Endothelial cell of umbilical vein (primary cell): ENCODE measurements around the gene CHD9. TPM values are rescaled to one million over a fixed set of nuclear protein-coding genes. Genes with fewer than 3 reads are reported as not detected.

Experiments used
- BruUV-seq: library from RNA; stranded (reverse); fragments of 400-500 nt; replicated peaks from 2 replicates; lab custom pipeline; 2021; lab: Mats Ljungman, UMichigan
- CTCF ChIA-PET: fragments of 300-600, 350-600 bp; sonication (Branson Sonifier 250); formaldehyde crosslinking; loops from one replicate; lab custom pipeline; 2021; ENCODE audit warnings: antibody characterized with exemption, inconsistent platforms; lab: Charles Lee
- POLR2A ChIA-PET: fragments of 300-600, 350-600 bp; sonication (Branson Sonifier 250); formaldehyde crosslinking; loops from one replicate; lab custom pipeline; 2021; ENCODE audit warnings: antibody characterized with exemption, inconsistent platforms; lab: Charles Lee
- DNase-seq: peaks from one replicate; pipeline ENCODE4 v3.0.0-alpha.2; 2011; ENCODE audit warnings: low read depth, low spot score
- FAIRE-seq: peaks from 2 replicates; lab custom pipeline; 2011; peaks lifted over from hg19 to GRCh38; lab: Jason Lieb, UNC
- H2AFZ ChIP-seq: 2 replicates; pipeline ENCODE4 v1.6.0; 2012; ENCODE audit warnings: low read depth, low read length, control low read depth, inconsistent platforms
- H3K27ac ChIP-seq: 2 replicates; pipeline ENCODE4 v1.5.1; 2011; ENCODE audit warnings: low read depth, mild to moderate bottlenecking, control low read depth, low read length, moderate library complexity; ENCODE audit not compliant: insufficient read depth
- H3K27me3 ChIP-seq, 2 experiments: 2 replicates each; pipeline versions ENCODE4 v1.6.0 to v1.6.1; 2011; ENCODE audit warnings: low read length in 2 of 2, mixed read lengths in 1 of 2; ENCODE audit not compliant: control insufficient read depth in 2 of 2, insufficient read depth in 2 of 2
- H3K36me3 ChIP-seq, 2 experiments: 2 replicates in 1 of 2; 3 replicates in 1 of 2; pipeline ENCODE4 v1.5.1; 2011; ENCODE audit warnings: low read length in 2 of 2, mild to moderate bottlenecking in 1 of 2, moderate library complexity in 1 of 2; ENCODE audit not compliant: control insufficient read depth in 2 of 2, insufficient read depth in 2 of 2; ENCODE audit errors: extremely low read depth in 1 of 2
- H3K4me1 ChIP-seq: 3 replicates; pipeline ENCODE4 v1.5.1; 2011; ENCODE audit warnings: mild to moderate bottlenecking, low read length; ENCODE audit not compliant: control insufficient read depth, insufficient read depth; ENCODE audit errors: extremely low read depth
- H3K4me2 ChIP-seq: 2 replicates; pipeline ENCODE4 v1.6.1; 2011; ENCODE audit warnings: low read length, control low read depth, mixed read lengths; ENCODE audit not compliant: insufficient read depth
- H3K4me3 ChIP-seq, 3 experiments: fragments of 200-600 bp in 1 of 3; sonication (generic), shearing (Covaris generic) in 1 of 3; replicated peaks in 1 of 3; 2 replicates each; pipeline ENCODE4 v1.5.1; 2011 to 2016; ENCODE audit warnings: control low read depth in 3 of 3, low read length in 3 of 3, mild to moderate bottlenecking in 2 of 3, inconsistent platforms in 1 of 3, low read depth in 1 of 3, moderate library complexity in 1 of 3; ENCODE audit not compliant: insufficient read depth in 1 of 3
- H3K79me2 ChIP-seq: 2 replicates; pipeline ENCODE4 v1.6.0; 2012; ENCODE audit warnings: low read length, inconsistent platforms; ENCODE audit not compliant: control insufficient read depth, insufficient read depth
- H3K9ac ChIP-seq: replicated peaks from 2 replicates; pipeline ENCODE3; 2011; ENCODE audit warnings: low read length, control low read depth; ENCODE audit not compliant: insufficient read depth; ENCODE audit errors: extremely low read depth
- H3K9me1 ChIP-seq: replicated peaks from 3 replicates; pipeline ENCODE4 v1.6.0; 2011; ENCODE audit warnings: mild to moderate bottlenecking, low read length; ENCODE audit not compliant: control insufficient read depth, insufficient read depth; ENCODE audit errors: extremely low read depth
- H3K9me3 ChIP-seq: replicated peaks from 2 replicates; pipeline ENCODE4 v1.5.1; 2012; ENCODE audit warnings: low read length, inconsistent platforms; ENCODE audit not compliant: control insufficient read depth, insufficient read depth
- H4K20me1 ChIP-seq: replicated peaks from 2 replicates; pipeline ENCODE3; 2011; ENCODE audit warnings: mild to moderate bottlenecking, low read length; ENCODE audit not compliant: control insufficient read depth, insufficient read depth; ENCODE audit errors: extremely low read depth
- EZH2 ChIP-seq: IDR thresholded peaks from 2 replicates; pipeline ENCODE4 v1.6.1; 2012; ENCODE audit warnings: borderline replicate concordance, low read depth, mild to moderate bottlenecking, moderate library complexity, low read length, inconsistent platforms; ENCODE audit not compliant: severe bottlenecking
- FOS ChIP-seq: IDR thresholded peaks from 2 replicates; pipeline ENCODE4 v1.6.1; 2011; ENCODE audit warnings: mild to moderate bottlenecking, low read length, moderate library complexity, borderline replicate concordance; ENCODE audit not compliant: insufficient read depth
- GATA2 ChIP-seq: IDR thresholded peaks from 2 replicates; pipeline ENCODE4 v1.7.0; 2011; ENCODE audit warnings: low read depth, mild to moderate bottlenecking, moderate library complexity, mixed read lengths, low read length; ENCODE audit not compliant: insufficient read length, insufficient read depth
- JUN ChIP-seq: IDR thresholded peaks from 2 replicates; pipeline ENCODE4 v1.6.1; 2011; ENCODE audit warnings: borderline replicate concordance, low read depth; ENCODE audit not compliant: insufficient read length, insufficient read depth
- MYC ChIP-seq: IDR thresholded peaks from one replicate; pipeline ENCODE4 v1.6.1; 2011; ENCODE audit warnings: mild to moderate bottlenecking, low read depth, low read length
- POLR2A ChIP-seq: IDR thresholded peaks from 2 replicates; pipeline ENCODE4 v1.6.1; 2012; ENCODE audit warnings: low read depth, mild to moderate bottlenecking, control low read depth, low read length
- POLR2AphosphoS5 ChIP-seq: IDR thresholded peaks from 2 replicates; pipeline ENCODE4 v1.6.1; 2012; ENCODE audit warnings: low read depth, mild to moderate bottlenecking, control low read depth, low read length, moderate library complexity; ENCODE audit not compliant: insufficient read depth
- dilution Hi-C: fragments of 300-500 bp; cut with MboI; formaldehyde crosslinking; loops from one replicate; pipeline ENCODE4 v1.15.0; 2019; ENCODE audit warnings: low sequenced_read_pairs; ENCODE audit not compliant: extremely low pct_ligation_motif_present
- intact Hi-C: fragments of 100-400 bp; cut with micrococcal nuclease; formaldehyde crosslinking; loops from one replicate; pipeline ENCODE4 v1.10.0; 2022
- polyA plus RNA-seq, 4 experiments: library from polyadenylated mRNA; depleted of rRNA in 3 of 4; stranded (reverse) in 3 of 4; unstranded in 1 of 4; fragments of >200 nt; gene quantifications; 2 replicates each; pipeline versions ENCODE4 v1.2.1 to v1.2.3, GENCODE V29; 2011 to 2012; ENCODE audit warnings: missing spikeins in 1 of 4
- total RNA-seq: library from RNA; stranded (reverse); gene quantifications from 2 replicates; pipeline ENCODE4 v1.2.3, GENCODE V29; 2021
- TF ChIP-seq, protein P1 (sequence below), 2 donors: IDR thresholded peaks; 1 replicate in 1 of 2; 2 replicates in 1 of 2; pipeline ENCODE4 v1.5.1; 2011; ENCODE audit warnings: low read length in 2 of 2, mild to moderate bottlenecking in 2 of 2, moderate library complexity in 2 of 2, control low read depth in 1 of 2, inconsistent platforms in 1 of 2, low read depth in 1 of 2; ENCODE audit not compliant: insufficient read depth in 1 of 2; ENCODE audit errors: extremely low read depth in 1 of 2
- TF ChIP-seq, protein P2 (sequence below): IDR thresholded peaks from 2 replicates; pipeline ENCODE4 v1.6.1; 2011; ENCODE audit not compliant: insufficient read depth, insufficient read length

The CHD9 gene
- total and polyA plus RNA-seq, 2 donors (not counting 3 experiments of a cell fraction or from before 2014, with no cell fraction given), result 9.9 to 59.2 TPM

DNA sequence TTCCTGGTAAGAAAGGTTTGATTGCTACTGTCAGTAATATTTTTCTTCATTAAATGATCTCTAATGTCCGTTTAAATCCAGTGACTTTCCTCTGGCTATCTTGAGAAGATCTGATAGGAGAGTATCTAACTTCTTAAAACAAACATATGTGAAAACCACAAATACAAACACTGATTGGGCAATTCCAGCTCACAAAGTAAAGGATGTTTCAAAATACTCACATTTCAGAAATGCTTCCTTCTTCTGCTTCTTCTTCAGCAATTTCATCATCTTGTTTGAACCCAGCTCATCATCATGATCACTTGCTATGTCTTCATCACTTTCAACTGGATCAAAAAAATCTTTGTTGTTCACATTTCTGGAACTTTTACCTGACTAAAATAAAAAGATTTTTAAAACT lies 315.1 kb downstream of the CHD9 start:
- no peak overlapping the region for H3K4me2 ChIP-seq
- no peaks in the 10 kb centered on the region for H3K36me3 ChIP-seq
- H3K27me3 ChIP-seq, result peaks cover 25 to 52% of the 10 kb centered on the region in 2 experiments
- H3K4me1 ChIP-seq, result no peaks in the 10 kb centered on the region
- no peak overlapping the region for H3K4me3 ChIP-seq
- FAIRE-seq, result no peak
- no peak for TF ChIP-seq JUN
- TF ChIP-seq, protein P1, sequence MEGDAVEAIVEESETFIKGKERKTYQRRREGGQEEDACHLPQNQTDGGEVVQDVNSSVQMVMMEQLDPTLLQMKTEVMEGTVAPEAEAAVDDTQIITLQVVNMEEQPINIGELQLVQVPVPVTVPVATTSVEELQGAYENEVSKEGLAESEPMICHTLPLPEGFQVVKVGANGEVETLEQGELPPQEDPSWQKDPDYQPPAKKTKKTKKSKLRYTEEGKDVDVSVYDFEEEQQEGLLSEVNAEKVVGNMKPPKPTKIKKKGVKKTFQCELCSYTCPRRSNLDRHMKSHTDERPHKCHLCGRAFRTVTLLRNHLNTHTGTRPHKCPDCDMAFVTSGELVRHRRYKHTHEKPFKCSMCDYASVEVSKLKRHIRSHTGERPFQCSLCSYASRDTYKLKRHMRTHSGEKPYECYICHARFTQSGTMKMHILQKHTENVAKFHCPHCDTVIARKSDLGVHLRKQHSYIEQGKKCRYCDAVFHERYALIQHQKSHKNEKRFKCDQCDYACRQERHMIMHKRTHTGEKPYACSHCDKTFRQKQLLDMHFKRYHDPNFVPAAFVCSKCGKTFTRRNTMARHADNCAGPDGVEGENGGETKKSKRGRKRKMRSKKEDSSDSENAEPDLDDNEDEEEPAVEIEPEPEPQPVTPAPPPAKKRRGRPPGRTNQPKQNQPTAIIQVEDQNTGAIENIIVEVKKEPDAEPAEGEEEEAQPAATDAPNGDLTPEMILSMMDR (IDR thresholded peaks at IDR 0.05; ENCODE audit: extremely low read depth in 1 of 2, insufficient read depth in 1 of 2, low read depth in 1 of 2, low read length in 2 of 2), result no peak
- no peak for TF ChIP-seq POLR2A
- no peak for TF ChIP-seq FOS
- no peak for TF ChIP-seq MYC
- no peak for TF ChIP-seq POLR2AphosphoS5
- TF ChIP-seq EZH2, result no peak
- no peak for TF ChIP-seq GATA2
- TF ChIP-seq, protein P2, sequence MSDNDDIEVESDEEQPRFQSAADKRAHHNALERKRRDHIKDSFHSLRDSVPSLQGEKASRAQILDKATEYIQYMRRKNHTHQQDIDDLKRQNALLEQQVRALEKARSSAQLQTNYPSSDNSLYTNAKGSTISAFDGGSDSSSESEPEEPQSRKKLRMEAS, result no peak
- H3K79me2 ChIP-seq, result no peaks in the 10 kb centered on the region
- ChIA-PET POLR2A (no interaction called here), CTCF (no interaction called here)
- H3K9me3 ChIP-seq, result no peaks in the 10 kb centered on the region
- H4K20me1 ChIP-seq, result no peaks in the 10 kb centered on the region
- intact Hi-C loops, result no loop called here
- no peak overlapping the region for H3K27ac ChIP-seq
- H2AFZ ChIP-seq, result no peak overlapping the region
- H3K9ac ChIP-seq, result no peak overlapping the region
- no peaks in the 10 kb centered on the region for H3K9me1 ChIP-seq
- dilution Hi-C loops, result no loop called here
- no TSS peak for BruUV-seq
- no peak for DNase-seq
